PC-3 (cell line): ENCODE data around the gene YJU2.

Experiments used
- CTCF ChIP-seq: fragments of 300-600 bp; sonication (generic); conservative IDR thresholded peaks from 2 replicates; pipeline ENCODE4 v1.5.1; 2017; ENCODE audit warnings: antibody characterized with exemption, low read depth, mild to moderate bottlenecking, low read length
- EZH2 ChIP-seq: fragments of 300-600 bp; sonication (generic); IDR thresholded peaks from one replicate; pipeline ENCODE4 v1.6.1; 2017; ENCODE audit warnings: antibody characterized with exemption, mild to moderate bottlenecking, low read length; ENCODE audit not compliant: unreplicated experiment

GRCh38 chr19:4304538-4305256 is 57.8 kb downstream of the YJU2 start, which contains the start of gene FSD1:
- no peak for TF ChIP-seq CTCF
- TF ChIP-seq EZH2 = no peak
